Inflammatory macrophage treated with lipopolysaccharide for 1 hour (primary cell): ENCODE data around the gene PIGQ.
"Not testable (repeated sequence)": the region's sequence is repeated elsewhere in the genome, so short reads cannot be mapped to it uniquely, and the experiment has no call there.

Experiments
- DNase-seq, 2 donors: peaks; one replicate each; pipeline ENCODE4 v3.0.0-alpha.2; 2020 to 2022

PIGQ gene

DNA sequence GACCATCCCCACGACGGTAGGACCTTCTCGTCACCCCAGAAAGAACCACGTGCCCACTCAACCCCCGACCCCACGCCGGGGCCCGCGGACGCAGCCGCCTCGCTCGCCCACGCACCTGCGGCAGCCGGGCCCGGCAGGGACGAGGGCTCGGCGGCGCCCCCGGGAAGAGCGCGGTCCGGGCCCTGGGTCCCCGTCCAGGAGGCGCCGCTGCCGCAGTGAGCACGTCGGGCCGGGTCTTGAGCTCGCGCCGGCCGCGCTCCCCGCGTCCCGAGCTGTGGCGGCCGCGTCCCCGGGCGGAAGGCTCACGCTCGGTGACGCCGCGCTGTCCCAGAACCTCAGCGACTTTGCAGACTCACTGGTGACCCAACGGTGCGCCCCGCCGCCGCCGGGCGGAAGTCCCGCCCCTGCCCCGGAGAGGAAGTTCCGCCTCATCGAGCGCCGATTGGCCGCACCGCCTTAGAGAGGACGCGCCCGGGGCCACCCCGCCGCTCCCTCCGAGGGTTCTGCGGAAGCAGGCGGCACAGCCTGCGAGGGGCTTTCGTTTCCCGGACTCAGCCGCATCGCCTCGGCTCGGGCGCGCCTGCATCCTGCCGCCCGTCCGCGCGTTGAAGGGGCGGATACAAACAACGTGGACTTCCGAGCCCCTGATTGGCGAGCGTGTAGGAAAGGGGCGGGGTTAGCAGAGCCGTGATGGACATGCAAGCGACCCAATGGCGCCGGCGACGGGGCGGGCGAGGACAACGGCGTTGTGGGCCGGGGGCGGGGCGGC lies 19.3 kb downstream of the PIGQ start:
- DNase-seq = peak; percentile 91 to 98

DNA sequence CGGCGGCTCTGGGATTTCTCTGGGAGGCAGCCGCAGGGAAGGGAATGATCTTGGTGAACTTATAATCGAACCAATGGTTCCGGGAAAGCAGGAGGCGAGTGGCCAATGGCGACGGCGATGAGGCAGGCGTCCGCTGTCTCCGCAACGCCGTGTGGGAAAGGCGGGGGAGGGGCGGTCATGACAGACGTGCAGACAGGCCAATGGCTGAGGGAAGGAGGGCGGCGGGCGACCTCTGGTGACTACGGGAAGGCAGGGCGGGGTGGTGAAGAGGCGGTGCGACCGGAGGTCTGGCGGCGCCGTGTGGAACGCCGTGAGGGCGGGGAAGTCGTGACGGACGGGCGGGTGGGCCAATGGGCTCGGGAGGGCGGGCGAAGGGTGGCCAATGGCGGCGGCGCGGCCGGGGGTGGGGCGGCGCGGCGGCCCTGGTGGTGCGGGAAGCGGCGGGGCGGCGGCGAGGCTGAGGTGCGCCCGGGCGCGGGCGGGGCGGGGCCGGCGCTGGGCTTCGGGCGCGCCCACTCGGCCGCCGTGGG lies 20.0 kb downstream of the PIGQ start, which contains the start of gene RAB40C:
Gene RAB40C (plus strand): TSS at position 409 of the 530 bp plus-strand sequence. CDS start 226 bp downstream, outside the sequence.
- DNase-seq = peak; percentile 95 to 98

DNA sequence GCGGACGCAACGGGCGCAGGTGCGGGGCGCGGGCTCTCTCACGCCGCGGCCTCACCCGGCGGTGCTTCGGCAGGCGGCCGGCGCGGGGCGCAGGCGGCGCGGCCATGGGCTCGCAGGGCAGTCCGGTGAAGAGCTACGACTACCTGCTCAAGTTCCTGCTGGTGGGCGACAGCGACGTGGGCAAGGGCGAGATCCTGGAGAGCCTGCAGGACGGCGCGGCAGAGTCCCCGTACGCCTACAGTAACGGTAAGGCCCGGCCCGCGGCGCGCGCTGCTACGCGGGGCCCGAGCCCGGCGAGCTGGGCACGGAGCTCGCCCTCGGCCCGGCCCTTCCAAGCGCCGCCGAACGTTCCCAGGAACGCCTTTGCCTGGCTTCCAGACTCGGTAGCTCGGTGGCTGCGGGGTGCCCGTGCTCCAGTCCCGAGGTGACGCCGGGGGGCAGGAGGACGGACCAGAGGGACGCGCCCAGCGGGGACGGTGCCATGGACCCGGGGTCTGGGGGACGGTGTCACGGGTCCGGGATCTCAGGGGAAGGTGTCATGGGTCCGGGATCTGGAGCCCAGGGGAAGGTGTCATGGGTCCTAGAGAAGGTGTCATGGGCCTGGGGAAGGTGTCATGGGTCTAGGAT lies 20.5 kb downstream of the PIGQ start:
- DNase-seq = no peak

- DNase-seq = no peak
Observed at GRCh38 chr16:590815-591200, 21.0 kb downstream of the PIGQ start.

DNA sequence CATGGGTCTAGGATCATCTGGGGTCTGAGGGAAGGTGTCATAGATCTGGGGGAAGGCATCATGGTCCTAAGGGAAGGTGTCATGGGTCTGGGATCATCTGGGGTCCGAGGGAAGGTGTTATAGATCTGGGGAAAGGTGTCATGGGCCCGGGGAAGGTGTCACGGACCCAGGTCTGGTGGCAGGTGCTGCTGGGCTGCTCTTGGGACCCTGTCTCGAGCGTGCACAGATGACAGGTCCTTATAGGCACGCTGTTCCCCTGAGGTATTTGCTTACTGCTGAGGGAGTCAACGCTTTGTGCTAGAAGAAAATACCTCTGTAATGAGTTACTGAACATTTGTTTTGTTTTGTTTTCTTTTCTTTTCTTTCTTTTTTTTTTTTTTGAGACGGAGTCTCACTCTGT lies 21.5 kb downstream of the PIGQ start:
- DNase-seq = no peak

GRCh38 chr16:591892-592517 lies 22.2 kb downstream of the PIGQ start:
- no peak for DNase-seq

- peak; percentile 69 to 86 for DNase-seq
Observed at GRCh38 chr16:592518-593306, 22.9 kb downstream of the PIGQ start.

DNA sequence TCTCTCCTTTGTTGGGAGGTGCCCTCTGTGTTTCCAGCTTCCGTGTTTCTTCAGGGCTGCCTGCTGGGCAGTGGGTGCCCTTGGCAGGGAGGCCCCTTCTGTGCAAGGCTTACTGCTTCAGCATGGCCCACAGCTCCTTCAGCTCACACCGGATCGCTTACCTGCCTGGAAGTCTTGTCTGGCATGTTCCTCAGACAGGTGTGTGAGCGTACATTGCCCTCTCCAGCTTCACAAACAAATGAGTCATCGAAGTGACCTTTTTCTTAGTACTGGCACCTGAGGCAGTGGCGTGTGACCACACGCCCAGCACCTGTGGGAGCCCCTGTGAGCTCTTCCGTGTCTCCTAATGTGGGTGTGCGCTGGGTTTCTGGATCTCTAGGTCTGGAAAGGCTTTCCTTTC lies 23.6 kb downstream of the PIGQ start:
- no peak for DNase-seq

GRCh38 chr16:593807-594206 lies 24.0 kb downstream of the PIGQ start:
- no peak for DNase-seq

DNA sequence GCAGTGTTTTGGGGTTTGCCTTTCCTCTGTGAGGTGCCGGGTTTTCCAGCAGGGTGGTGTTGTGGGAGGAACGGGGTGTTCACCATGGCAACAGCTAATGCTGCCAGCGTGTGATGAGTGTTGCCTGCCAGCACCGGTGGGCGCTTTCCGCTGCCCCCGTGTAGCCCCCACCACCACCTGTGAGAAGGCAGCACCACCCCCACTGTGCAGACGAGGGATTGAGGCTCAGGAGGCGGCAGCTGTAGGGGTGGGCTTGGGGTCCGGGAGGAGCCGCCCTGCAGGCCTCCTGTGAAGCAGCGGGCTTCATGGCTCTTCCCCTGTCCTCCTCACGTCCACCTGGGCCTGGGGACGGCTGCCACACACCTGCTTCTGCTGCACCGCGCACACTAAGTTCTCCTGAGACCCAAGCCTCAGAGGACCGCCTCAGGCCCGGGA lies 25.3 kb downstream of the PIGQ start:
- DNase-seq = no peak

GRCh38 chr16:595942-596735 lies 26.4 kb downstream of the PIGQ start:
- peak; percentile 9 to 31 for DNase-seq

DNA sequence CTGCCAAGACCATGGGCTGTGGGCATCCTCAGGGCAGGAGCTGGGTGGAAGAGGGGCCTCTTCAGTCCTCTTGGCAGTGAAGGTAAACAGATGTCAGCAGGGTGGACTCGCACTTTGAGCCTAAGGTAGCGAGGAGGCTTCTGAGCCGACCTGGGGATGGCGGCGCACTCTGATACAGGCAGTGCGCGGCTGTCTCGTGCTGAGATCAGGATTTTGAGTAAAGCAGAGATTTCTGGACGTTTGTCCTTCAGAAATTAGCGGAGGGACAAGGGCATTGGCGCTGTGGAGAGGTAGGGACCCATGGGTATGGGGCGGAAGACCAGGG lies 26.9 kb downstream of the PIGQ start:
- no peak for DNase-seq

- DNase-seq = not testable (repeated sequence)
Observed at GRCh38 chr16:597655-598054, 27.9 kb downstream of the PIGQ start.

DNA sequence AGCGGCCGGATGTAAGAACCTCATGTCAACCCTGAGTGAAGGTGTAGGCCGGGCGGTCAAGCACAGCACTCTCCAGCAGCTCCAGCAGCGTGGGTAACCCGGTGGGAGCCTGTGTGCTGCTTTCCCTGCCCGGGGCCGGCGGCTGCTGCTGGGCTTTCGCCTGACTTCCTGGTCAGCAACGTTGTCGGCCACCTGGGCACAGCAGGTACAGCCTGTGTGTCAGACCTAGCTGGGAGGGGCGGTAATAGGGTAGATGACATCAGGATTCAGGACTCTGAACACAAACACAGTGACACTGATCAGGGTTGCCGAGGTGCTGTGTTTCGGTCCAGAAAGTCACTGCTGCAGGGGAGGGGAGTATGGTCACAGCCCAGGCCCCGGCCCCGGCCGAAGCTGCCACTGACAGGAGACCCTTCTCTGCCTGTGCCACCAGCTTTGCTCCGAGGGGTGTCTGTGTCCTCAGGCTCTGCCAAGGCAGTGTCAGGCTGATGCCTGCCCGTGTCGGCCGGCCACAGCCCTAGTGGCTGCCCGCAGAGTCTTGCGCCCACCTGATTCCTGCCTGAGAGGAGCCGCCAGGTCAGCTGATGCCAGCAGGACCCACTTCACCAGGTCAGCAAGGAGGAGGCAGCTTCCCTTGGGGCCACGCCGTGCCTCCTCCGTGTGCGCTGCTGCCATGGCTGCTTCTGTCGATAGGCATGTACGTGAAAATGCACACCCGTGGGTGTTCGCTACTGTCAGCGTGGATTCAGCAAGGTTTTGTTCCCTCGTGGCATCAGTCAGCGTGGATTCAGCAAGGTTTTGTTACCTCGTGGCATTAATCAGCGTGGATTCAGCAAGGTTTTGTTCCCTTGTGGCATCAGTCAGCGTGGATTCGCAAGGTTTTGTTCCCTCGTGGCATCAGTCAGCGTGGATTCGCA lies 29.3 kb downstream of the PIGQ start:
- no peak for DNase-seq

- peak in 1 of 2 donors; percentile 15 for DNase-seq
Observed at GRCh38 chr16:600781-601180, 31.0 kb downstream of the PIGQ start.

DNA sequence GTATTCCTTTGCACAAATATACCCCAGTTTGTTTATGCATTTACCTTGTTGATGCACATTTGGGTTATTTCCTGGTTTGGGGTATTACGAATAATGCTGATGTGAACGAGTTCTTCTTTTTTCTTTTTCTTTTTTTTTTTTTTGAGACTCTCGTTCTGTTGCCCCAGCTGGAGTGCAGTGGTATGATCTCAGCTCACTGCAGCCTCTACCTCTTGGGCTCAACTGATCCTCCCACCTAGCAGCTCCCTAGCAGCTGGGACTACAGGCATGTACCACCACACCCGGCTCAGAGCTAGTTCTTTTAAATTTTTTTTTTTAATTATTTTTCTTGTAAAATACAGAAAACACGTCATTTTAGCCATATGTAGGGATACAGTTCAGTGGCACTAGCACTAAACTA lies 34.2 kb downstream of the PIGQ start:
- no peak for DNase-seq

GRCh38 chr16:606656-607307 lies 37.0 kb downstream of the PIGQ start:
- DNase-seq = no peak

- no peak for DNase-seq
Observed at GRCh38 chr16:608019-608418, 38.3 kb downstream of the PIGQ start.

DNA sequence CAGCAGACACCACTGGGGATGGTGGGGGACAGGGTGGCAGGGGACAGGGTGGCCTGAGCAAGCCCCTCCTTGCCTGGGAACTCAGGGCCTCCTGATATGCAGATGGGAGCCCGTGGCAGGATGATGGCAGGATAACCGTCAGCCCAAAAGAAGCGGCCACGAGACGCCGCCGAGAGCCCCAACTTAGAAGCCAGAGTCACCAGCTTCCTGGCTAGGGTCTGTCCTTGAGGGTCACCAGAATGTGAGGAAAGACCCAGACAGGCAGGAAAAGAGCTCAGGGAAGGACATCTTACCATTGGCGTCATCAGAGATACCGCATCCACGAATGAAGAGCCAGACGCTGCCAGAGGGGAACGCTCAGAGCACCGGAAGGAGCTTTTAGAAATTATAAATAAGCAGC lies 39.5 kb downstream of the PIGQ start:
- DNase-seq = no peak

DNA sequence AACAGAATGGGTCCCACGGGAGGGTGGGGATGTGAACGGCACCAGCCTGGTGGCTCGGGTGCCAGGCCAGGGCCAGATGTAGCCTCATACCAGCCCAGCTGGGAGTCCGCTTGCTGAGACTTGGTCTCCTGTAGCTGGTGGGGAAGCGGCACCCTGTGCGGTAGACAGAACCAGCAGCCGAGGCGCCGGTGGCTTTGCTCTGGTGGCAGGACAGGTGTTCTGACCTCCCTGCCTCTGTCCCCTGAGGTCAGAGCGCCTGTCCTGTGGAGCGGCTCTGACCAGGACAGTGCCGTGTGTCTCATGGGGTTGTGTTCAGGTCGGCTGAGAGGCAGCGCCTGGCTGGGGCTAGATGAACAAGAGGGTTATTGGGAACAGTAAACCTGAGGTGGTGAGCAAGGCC lies 40.2 kb downstream of the PIGQ start:
- DNase-seq = no peak
